ENCODE data around the gene GOLGA1.

DNA sequence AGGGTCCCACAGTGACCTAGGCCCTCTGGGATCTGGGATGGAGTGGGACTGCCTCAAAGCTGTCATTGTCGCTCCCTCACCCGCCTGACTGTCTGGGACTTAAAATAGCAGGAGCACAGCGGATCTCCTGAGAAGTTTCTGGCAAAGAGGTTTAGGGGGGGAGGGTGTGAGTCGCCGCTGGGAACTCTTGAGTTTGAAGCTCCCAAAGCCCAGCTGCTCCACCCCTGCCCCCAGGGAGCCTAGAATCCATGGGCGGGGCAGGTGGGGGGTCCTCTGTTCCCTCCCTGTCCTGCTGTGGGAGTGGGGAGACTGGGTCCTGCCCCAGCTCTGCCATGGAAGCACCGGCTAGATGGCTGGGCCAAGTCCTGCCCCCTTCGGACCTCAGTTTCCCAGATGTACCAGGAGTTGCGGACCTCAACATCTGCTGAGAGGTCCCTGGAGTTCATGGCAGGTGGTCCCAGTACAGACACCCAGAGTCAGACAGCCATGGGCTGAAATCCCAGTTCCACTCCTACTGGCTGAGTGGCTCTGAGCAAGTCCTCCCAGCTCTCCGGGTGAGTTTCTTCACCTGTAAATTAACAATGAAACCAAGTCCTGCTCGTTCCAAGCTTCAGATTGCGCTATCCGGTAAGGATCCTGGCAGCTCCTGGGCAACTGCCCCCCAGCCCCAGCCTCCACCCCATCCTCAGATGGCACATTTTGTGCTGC is 88.6 kb downstream of the GOLGA1 start:
- TF ChIP-seq, protein P1, sequence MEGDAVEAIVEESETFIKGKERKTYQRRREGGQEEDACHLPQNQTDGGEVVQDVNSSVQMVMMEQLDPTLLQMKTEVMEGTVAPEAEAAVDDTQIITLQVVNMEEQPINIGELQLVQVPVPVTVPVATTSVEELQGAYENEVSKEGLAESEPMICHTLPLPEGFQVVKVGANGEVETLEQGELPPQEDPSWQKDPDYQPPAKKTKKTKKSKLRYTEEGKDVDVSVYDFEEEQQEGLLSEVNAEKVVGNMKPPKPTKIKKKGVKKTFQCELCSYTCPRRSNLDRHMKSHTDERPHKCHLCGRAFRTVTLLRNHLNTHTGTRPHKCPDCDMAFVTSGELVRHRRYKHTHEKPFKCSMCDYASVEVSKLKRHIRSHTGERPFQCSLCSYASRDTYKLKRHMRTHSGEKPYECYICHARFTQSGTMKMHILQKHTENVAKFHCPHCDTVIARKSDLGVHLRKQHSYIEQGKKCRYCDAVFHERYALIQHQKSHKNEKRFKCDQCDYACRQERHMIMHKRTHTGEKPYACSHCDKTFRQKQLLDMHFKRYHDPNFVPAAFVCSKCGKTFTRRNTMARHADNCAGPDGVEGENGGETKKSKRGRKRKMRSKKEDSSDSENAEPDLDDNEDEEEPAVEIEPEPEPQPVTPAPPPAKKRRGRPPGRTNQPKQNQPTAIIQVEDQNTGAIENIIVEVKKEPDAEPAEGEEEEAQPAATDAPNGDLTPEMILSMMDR (IDR thresholded peaks at IDR 0.05; ENCODE audit: insufficient read depth, low read length): no peak
- TF ChIP-seq GABPA (IDR thresholded peaks at IDR 0.05; ENCODE audit: low read depth): no peak

All from HL-60 (cell line).